HG03039 (cell line): ENCODE results near the gene AQP7.
"Not testable (repeated sequence)": the region's sequence is repeated elsewhere in the genome, so short reads cannot be mapped to it uniquely, and the experiment has no call there.

Experiments used
- ATAC-seq: cut with Tn5 transposase; IDR thresholded peaks from one replicate; pipeline ENCODE4 v1.9.1; 2021; ENCODE audit warnings: mild to moderate bottlenecking, moderate library complexity; ENCODE audit not compliant: unreplicated experiment

The AQP7 gene

DNA sequence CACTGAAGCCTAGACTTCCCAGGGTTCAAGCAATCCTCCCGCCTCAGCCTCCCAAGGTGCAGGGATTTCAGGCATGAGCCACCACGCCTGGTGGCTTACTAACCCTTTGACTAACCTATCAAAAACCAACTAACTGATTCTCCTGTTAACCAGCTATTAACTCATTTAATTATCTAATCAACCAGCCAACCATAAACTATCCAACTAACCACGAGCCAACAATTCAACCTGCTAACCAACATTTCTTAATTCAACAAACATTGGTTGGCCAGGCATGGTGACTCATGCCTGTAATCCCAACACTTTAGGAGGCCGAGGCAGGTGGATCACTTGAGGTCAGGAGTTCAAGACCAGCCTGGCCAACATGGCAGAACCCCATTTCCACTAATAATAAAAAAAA is 3.3 kb downstream of the AQP7 start:
- ATAC-seq = not testable (repeated sequence)

DNA sequence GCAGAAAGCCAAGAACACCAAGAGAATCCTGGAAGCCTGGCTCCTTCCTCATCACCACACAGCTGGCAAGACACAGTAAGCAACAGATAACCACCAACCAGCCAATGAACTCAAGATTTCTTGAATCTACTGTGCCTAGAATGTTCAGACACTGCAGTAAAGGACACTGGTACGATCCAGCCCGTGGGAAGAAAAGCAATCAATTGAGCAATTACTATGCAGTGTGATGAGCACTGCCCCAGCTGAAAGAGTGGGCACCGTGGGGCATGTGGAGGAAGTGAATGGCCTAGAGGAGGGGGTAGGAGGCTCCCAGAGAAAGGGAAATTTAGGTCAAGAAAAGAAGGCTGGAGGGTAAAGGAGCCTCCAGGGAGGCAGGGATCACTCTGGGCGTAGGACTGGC is 4.6 kb downstream of the AQP7 start:
- not testable (repeated sequence) for ATAC-seq

DNA sequence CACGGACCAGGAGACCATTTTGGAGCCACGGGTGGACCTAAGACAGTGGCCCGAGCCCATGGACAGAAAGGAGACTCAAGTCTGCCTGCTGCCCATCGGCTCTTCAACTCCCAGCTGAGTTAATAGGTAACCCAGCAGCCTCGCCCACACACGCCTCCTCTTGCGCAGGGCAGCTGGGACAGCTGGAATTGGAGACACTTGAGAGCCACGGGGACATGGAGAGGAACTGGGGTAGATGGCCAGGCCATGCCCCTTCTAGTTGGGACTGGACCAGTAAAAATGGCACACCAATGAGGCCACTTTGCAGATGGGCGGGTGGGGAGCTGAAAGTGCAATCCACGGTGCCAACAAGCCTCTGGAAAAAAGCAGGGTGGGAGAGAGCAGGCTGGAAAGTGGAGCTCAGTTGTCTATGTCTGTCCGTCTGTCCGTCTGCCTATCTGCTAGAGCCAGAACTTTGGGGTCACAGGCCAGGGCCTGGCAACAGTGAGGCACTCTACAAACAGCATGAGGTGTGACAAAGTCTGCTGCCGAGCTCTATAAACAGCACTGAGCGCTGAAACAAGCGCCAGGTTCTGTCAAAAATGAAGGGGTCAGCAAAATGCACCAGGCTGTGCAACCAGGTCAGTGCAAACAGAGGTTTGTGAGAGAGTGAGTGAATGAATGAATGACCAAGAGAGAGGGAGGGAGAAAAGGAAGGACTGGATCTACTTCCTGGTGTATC is 7.0 kb downstream of the AQP7 start:
- ATAC-seq = not testable (repeated sequence)

- not testable (repeated sequence) for ATAC-seq
Observed at GRCh38 chr9:33393986-33394385, 8.4 kb downstream of the AQP7 start.

DNA sequence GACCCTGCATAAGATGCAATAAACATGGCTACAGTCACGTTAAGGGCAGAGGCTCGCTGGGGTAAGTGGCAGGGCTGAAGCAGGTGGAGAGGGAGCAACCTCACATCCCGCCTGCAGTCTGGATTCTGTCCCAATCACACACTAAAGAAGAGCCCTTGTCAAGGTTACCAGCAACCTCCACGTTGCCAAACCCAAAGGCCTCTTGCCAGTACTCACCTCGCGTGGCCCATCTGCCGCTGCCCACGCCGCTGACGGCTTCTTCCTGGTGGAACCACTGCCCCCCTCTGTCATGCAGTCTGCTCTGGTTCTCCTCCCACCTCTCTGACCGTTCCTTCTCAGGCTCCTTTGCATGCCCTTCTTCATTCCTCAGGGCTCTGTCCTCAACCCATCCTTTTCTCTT is 8.8 kb downstream of the AQP7 start:
- ATAC-seq = no peak

DNA sequence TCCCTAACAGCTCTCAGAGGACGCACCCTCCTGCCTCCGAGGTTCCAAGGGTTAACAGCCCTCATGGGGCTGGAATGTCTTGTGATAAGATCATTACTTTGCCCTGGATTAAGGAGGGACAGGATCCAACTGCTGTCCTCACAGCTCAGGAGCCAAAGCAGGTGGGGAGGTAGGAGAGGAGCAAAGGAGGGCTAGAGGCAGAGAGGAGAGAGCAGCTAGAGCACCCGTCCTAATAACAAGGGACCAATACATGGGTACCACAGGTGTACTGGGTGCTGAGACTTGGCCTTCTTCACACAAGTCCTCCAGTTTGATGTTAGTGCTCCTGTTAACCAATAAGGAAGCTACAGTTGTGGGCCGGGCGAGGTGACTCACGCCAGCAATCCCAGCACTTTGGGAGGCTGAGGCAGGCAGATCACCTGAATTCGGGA is 9.8 kb downstream of the AQP7 start:
- not testable (repeated sequence) for ATAC-seq

GRCh38 chr9:33391111-33391771 is 11.1 kb downstream of the AQP7 start:
- ATAC-seq = not testable (repeated sequence)

DNA sequence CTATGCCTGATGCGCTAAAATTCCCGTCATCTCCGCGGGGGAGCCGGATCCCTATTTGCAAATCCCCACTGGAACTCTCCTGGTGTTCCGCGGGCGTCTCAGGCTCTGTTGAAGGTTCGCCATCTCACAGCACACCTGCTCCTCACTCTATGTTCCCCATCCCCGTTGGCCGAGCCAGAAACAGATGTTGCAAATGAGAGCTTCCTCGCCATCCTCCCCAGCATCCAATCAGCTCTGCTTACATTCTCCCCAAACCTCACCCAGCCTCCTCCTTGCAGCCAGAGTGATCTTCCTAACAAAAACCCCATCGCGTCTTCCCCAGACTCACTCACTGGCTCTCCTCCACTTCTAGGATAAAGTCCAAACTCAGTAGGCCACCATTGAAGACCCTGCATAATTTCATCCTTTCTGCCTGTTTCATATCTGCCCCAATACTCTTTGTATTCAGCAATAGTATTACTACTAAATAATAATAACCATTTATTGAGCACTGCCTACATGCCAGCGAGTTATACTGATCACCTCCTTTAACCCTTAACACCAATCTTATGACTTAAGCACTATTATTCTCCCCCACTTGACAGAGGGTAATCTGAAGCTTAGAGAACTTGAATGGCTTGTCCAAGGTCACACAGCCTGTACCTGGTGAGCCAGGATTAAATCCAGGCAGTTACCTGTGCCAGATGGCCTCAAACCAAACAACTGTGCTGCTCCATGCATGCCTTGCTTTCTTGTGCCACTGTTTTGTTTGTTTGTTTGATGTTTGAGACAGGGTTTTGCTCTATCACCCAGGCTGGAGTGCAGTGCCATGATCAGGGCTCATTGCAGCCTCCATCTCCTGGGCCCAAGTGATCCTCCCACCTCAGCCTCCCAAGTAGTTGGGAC is 14.0 kb downstream of the AQP7 start:
- no peak for ATAC-seq

DNA sequence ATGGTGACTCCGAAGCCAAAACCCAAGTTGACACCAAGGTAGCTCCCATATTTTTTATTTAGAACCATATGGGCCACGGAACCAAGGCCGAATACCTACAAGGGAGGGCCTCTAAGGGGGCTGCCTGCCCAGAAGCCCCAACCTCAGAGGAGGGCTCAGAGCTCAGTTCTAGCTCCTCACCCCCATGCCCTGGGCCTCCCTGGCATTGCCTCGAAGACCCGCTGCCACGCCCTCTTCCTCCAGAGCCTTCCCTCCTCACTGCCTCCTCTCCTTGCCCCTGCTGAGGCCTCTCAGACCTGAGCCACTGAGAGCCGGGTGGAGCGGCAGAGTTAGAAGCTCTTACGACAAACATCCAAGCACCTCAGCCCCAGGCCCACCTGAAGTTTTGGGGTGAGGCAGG is 15.4 kb downstream of the AQP7 start:
- not testable (repeated sequence) for ATAC-seq

- not testable (repeated sequence) for ATAC-seq
Observed at GRCh38 chr9:33386641-33386996, 15.7 kb downstream of the AQP7 start.

DNA sequence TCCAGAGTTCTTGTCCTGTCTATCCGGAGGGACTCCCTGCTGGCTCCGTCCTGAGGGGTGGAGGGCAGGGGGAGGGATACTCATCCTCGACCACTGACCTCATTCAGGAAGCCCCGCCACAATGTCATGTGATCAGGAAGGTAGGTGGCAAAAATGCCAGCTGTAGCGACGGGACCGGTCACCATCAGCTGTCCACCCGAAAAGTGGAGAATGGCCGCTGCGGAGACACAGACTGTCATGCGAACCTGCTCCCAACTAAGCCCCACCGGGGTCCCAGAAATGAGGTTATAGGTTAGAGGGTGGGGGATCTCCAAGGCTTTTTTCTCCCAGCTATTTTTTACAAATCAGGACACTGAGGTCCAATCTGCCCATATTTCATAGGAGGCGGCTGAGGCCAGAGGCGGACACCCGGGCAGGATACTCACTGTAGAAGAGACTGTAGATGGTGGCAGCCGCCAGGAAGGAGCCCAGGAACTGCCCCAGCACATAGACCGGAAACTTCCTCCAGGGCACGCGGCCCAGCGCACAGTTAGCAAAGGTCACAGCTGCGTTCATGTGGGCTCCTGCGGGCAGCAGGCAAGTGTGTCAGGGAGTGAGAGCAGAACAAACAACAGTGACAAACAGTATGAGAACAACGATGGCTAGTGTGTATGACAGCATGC is 16.3 kb downstream of the AQP7 start:
- ATAC-seq = not testable (repeated sequence)

DNA sequence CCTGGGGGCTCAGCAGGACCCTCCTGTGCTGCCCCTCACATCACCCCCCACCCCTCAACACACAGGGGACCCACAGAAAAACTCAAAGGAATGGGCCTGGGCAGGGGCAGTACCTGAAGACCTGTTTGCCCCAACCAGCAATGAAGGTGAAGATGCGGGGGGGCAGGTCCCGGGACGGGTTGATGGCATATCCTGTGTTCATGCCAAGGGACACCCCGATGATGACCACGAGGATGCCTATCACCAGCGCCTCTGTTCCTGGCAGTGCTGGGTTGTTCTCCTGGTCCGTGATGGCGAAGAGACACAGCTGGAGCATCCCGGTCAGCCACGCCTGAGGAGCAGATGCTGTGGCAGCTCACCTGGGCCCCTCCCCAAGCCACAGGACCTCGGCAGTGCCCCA is 16.8 kb downstream of the AQP7 start:
- ATAC-seq = not testable (repeated sequence)

GRCh38 chr9:33383396-33383795 is 19.0 kb downstream of the AQP7 start:
- not testable (repeated sequence) for ATAC-seq

DNA sequence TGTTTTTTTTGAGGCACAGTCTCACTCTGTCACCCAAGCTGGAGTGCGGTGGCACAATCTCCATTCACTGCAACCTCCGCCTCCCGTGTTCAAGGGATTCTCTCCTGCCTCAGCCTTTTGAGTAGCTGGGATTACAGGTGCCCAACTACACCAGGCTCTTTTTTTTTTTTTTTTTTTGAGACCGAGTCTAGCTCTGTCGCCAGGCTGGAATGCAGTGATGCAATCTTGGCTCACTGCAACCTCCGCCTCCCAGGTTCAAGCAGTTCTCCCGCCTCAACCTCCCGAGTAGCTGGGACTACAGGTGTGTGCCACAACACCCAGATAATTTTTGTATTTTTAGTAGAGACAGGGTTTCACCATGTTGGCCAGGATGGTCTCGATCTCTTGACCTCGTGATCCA is 20.0 kb downstream of the AQP7 start:
- ATAC-seq = not testable (repeated sequence)

DNA sequence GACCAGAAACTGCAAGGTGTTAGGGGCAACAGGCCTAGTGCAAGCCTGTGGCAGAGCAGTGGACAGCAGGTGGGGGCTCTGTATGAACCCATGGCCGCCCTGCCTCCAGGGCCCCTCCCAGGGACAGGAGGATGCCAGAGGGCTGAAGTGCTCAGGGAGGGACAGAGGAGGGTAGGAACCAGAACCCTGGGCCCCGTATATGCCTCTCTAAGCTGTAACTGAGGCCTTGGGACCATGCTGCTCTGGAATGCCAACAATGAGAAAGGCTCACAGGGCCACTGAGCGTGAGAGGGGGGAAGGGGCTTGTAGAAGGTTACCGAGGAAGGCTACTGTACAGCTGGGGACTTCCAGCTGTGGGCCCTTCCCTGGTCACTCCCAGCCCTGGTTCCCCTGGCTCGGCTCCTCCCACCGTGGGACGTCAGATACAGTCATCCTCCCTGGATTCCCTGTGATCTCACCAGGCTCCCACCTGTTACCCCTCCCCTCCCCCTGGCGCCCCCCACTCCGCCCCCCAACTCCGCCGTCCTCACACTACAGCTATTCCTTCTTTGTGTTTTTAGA is 21.1 kb downstream of the AQP7 start:
- ATAC-seq = no peak

DNA sequence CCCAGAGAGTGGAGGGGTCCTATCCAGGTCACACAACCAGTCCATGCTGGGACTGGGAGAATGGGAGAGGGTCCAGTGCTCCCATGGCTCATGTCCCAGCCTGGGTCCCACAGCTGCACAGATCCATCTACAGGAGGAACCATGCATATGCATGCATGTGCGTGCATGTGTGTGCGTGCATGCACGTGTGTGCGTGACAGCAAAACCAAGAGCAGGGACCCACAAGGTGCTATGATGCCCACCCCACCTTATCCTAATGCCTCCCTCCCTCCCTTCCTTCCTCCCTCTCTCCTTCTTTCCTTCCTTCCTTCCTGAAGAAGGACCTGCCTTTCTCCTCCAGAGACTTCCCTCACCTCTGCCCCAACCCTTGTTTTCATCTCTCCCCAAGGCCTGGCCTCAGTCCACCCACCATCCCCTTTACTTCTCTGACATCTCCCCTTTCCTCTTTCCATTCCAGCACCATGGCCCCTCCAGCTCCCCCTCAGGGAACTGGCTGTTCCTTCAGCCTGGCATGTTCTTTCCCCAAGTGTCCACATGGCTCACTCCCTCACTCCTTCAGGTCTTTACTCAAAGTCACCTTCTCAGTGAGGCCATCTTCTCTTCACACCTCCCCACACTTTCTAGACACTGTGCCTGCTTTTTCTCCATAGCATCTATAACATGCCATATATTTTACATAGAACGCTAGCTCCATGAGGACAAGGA is 21.8 kb downstream of the AQP7 start:
- ATAC-seq = no peak

GRCh38 chr9:33379666-33380389 is 22.5 kb downstream of the AQP7 start:
- no peak for ATAC-seq

DNA sequence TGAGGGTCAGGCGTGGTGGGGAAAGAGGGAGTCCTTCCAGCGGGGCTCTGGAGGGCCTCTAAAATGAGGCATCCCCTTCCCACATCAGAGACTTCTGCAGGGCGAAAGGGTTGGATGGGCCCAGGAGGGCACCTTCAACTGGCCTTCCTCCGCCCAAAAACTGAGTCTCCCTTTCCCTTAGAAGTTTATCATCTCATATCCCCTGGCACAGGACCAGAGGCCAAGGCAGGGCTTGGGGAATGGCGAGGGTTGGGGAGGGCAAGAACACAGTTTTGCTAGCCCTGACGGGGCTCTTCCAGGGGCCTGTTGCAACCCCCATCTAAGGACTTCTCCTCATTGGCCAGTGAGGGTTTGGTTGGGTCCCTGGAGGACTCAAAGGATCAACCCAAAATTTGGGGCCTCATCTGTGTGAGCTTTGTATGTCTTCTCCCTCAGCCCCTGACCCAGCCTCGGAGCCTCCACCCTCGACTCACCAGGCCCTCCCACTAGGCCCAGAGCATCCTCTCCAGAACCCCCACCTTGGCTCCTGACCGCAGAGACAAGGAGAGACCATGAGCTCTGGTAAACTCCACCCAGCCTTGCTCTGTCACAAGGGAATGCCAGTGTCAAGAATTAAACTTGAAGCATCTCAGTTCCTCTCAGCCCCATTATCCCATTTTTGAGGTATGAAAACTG is 24.1 kb downstream of the AQP7 start:
- no peak for ATAC-seq
